Amniotic stem cell (primary cell): ENCODE results near the gene SCN1B.

ENCODE experiments used
- DNase-seq: peaks from one replicate; lab custom pipeline; 2025; lab: John Stamatoyannopoulos, UW

SCN1B gene

GRCh38 chr19:35053667-35054293 lies 23.5 kb downstream of the SCN1B start:
- no peak for DNase-seq

GRCh38 chr19:35054626-35055025 lies 24.4 kb downstream of the SCN1B start:
- DNase-seq, result no peak

DNA sequence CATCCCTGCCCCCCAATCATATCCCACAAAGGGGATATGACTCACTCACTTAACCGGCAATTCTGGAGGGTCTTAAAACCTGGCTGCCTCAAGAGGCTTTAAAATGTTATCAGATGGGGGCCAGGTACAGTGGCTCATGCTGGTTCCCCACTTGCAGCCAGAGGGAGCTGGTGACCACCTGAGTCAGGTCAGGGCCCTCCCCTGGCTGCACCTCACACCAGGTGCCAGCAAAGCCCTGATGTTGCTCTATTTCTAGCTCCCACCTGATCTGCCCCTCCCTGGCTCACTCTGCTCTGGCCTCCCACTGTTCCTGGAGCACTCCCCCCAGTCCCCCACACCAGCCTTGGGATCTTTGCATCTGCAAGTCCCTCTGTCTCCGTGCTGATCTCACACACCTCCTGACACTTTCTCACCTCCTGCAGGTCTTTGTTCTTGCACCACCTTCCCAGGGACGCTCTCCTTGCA lies 25.5 kb downstream of the SCN1B start:
- no peak for DNase-seq

- DNase-seq, result no peak
Observed at GRCh38 chr19:35056513-35057063, 26.3 kb downstream of the SCN1B start.

DNA sequence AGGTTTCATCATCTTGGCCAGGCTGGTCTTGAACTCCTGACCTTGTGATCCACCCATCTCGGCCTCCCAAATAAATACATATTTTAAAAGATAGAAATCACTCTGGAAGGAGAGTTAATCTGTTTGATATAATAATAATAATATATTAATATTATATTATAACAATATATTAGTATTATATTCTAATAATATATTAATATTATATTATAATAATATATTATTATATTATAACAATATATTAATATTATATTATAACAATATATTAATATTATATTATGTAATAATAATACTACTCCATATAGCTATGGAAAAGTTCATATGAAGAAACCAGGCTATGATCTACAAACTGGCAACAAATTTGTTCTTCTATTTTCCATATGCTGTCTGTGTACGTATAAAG lies 28.1 kb downstream of the SCN1B start:
- no peak for DNase-seq

- DNase-seq, result no peak
Observed at GRCh38 chr19:35059006-35059798, 28.9 kb downstream of the SCN1B start.

GRCh38 chr19:35059799-35060091 lies 29.5 kb downstream of the SCN1B start:
- no peak for DNase-seq

DNA sequence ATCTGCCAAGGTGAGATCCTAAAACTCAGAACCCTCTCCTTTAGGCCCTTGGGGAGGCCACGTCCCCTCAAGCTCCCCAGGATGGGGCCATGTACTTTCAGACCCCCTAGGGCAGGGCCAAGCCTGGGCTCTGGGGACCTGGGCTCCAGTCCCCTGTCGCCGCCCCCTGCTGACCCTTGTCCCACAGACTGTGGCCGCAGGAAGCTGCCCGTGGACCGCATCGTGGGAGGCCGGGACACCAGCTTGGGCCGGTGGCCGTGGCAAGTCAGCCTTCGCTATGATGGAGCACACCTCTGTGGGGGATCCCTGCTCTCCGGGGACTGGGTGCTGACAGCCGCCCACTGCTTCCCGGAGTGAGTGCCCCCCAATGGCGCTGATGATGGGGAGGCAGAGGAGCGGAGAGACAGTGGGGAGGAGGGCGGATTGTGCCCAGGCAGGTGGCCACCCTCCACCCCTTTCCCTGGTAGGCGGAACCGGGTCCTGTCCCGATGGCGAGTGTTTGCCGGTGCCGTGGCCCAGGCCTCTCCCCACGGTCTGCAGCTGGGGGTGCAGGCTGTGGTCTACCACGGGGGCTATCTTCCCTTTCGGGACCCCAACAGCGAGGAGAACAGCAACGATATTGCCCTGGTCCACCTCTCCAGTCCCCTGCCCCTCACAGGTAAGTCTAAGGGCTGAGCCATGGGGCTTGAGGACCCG lies 30.0 kb downstream of the SCN1B start:
- DNase-seq, result no peak

DNA sequence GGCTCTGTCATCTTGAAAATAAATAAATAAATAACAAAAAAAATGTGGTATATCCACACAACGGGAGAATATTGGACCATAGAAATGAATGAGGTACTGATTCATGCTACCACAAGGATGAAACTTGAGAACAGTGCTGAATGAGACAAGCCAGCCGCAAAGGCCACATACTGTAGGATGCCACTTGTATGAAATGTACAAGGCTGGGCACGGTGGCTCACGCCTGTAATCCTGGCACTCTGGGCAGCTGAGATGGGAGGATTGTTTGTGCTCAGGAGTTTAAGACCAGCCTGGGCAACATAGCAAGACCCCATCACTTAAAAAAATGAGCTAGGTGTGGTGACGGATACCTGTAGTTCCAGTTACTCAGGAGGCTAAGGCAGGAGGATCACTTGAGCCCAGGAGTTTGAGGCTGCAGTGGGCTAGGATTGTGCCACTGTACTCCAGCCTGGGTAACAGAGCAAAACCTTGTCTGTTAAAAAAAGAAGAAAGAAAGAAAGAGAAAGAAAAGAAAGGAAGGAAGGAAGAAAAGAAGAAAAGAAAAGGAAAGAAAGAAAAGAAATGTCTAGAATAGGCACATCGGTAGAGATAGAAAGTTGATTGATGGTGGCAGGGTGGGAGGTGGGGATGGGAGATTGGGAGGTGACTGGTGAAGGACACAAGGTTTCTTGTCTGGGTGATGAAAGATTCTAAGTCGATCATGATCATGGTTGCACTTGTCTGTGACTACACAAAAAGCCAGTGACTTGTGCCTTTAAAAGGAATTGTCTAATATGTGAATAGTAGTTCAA lies 31.5 kb downstream of the SCN1B start:
- DNase-seq, result no peak

- DNase-seq, result no peak
Observed at GRCh38 chr19:35062942-35063341, 32.7 kb downstream of the SCN1B start.

- DNase-seq, result no peak
Observed at GRCh38 chr19:35063940-35064818, 33.9 kb downstream of the SCN1B start.

- no peak for DNase-seq
Observed at GRCh38 chr19:35065574-35065973, 35.3 kb downstream of the SCN1B start.

GRCh38 chr19:35066121-35066520 lies 35.9 kb downstream of the SCN1B start:
- no peak for DNase-seq

DNA sequence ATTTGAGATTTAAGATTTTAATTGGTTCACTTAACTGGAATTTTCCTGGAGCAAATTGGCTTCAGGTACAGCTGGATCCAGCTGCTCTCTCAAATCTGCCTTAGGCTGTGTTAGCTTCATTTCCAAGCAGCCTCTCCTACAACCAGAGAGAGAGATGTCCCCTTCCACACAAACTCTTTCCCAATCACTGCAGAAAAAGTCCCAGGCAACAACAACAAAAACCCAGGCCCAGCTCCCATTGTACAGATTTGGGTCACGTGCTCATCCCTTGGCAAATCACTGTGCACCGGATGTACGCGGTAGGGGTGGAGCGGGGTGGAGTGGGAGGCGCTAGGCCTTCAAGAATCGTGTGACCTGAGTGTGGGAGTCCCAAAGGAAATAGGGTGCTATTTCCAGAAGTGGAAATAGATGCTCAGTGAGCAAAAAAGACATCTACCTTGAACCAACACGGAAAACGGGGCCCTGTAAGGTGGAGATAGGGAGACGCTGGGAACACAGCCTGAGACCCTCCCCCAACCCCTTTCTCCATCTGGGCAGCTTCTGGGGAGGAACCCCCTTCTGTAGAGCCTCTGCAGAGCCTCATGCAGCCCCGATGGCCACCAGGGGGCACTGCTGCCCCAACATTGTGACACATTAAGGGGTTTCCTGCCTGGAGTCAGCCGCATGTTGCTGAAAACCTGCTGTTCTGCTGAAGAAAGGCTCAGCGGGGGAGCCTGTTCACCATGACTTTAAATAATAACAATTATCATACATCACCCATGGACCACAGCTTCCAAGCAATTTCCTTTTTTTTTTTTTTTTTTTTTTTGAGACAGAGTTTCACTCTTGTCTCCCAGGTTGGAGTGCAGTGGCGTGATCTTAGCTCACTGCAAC lies 36.7 kb downstream of the SCN1B start:
- peak; percentile 77 for DNase-seq

- no peak for DNase-seq
Observed at GRCh38 chr19:35068941-35069634, 38.8 kb downstream of the SCN1B start.

DNA sequence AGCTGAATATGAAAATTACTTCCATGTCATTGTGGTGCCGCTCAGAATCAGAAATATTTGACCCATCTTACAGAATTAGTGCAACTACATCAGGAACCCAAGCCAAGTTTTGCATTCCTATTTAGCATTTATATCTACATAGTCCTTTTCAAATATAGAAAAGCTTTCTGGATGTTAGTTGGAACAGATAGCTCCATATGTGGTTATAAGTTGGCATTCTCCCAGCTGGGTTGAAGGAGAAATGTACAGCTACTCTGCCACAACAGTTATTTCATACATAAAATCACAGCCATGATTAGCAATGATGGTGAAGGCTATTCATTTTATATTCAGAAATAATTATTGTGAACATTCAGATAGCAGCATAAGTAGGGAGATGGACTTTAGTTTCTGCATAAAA lies 39.4 kb downstream of the SCN1B start:
- DNase-seq, result no peak

- no peak for DNase-seq
Observed at GRCh38 chr19:35070471-35070870, 40.2 kb downstream of the SCN1B start.

- DNase-seq, result no peak
Observed at GRCh38 chr19:35073516-35073915, 43.2 kb downstream of the SCN1B start.

GRCh38 chr19:35073941-35074340 lies 43.7 kb downstream of the SCN1B start:
- no peak for DNase-seq
